ENCODE results near the gene SLC9A8.

DNA sequence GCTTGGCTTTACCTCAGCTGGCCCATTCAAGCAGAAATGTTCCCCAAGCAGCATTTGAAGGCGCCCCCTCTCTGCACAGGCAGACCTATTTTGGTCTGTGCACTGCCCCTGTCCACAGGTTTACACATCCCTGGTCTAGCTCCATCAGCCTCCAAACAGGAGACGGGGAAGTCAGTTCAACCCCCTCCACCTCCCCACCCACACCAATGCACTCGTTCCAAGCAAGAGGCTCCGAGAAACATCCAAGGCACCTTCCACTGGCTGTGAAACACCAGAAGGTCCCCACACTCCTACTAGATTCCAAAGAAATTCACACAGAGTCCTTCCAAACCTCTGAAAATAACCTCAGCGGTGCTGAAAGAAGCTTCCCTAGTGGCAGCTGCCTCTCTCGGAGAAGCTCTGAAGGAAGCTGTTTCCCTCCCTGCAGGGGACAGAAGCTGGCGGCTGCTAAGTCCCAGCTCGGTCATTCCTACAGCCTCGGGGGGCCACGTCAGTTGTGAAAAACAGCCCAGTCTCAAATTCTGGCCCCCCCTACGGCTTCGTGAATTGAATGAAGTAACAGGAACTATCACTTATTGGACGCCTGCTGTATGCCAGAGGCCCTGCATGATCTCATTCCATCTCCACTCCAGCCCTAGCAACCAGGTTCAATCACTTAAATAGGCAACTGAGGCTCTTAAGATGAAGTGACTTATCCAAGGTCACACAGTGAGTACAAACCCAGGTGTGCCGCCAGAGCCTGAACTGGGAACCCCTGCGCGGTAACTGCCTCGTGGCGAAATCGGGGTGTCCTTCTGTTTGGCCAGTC is 101.9 kb downstream of the SLC9A8 start:
- no peak for TF ChIP-seq CTCF (conservative IDR thresholded peaks at IDR 0.05)
- no peak for TF ChIP-seq ZFX (IDR thresholded peaks at IDR 0.05)
